Fibroblast of mammary gland (primary cell): ENCODE data around the gene GNB5.

Source experiments
- DNase-seq: peaks from one replicate; pipeline ENCODE4 v3.0.0-alpha.2; 2010; ENCODE audit warnings: low read depth
- H3K4me3 ChIP-seq: 2 replicates; pipeline ENCODE4 v1.5.1; 2011; ENCODE audit warnings: low read depth, mild to moderate bottlenecking, low read length, moderate library complexity; ENCODE audit not compliant: control insufficient read depth
- CTCF ChIP-seq: conservative IDR thresholded peaks from 2 replicates; pipeline ENCODE4 v1.5.1; 2011; ENCODE audit warnings: low read depth, low read length, inconsistent platforms; ENCODE audit not compliant: control insufficient read depth, insufficient read depth

The GNB5 gene

GRCh38 chr15:52232327-52232726 lies 41.1 kb upstream of the GNB5 start:
- H3K4me3 ChIP-seq, result no peak overlapping the region
- no peak for TF ChIP-seq CTCF
- no peak for DNase-seq

DNA sequence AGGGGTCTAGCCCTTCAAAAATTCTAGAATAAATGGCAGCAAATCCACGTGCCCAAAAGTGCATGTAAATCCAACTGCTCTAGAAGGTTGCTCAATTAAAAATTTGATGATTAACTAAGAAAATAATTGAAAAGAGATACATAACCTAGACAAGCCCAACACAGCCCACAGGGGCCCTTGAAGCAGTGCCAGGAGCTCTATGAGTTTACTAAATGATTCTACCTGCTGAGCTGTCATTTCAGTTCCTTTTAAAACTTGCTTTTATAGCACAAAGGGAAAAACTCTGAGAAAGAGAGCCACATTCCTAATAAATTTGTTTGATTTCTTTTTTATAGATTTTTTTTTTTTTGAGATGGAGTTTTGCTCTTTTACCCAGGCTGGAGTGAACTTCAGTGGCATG lies 38.9 kb upstream of the GNB5 start:
- no peak for TF ChIP-seq CTCF
- DNase-seq, result no peak
- H3K4me3 ChIP-seq, result no peak overlapping the region

GRCh38 chr15:52228921-52229320 lies 37.7 kb upstream of the GNB5 start:
- TF ChIP-seq CTCF, result no peak
- no peak overlapping the region for H3K4me3 ChIP-seq
- DNase-seq, result no peak

- TF ChIP-seq CTCF, result peak; percentile 90
- no peak overlapping the region for H3K4me3 ChIP-seq
- peak; percentile 89 for DNase-seq
Observed at GRCh38 chr15:52227456-52227855, 36.3 kb upstream of the GNB5 start.

DNA sequence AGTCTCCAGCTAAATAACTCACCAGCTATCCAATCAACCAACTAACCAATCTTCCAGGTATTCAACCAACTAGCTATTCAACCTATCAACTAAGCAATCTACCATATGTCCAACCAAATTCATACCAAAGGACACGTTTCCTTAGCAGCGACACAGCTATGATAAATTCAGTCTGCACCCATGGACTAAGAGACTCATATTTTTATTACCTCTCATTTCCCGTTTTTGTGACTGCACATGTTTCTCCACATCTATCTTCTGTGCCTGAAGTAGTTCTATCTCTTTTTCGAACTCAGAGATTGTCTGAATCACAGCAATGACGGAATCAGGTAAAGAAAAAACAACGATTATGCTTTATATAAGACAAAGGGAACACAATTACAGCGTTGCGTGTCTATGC lies 34.0 kb upstream of the GNB5 start:
- TF ChIP-seq CTCF, result no peak
- no peak overlapping the region for H3K4me3 ChIP-seq
- DNase-seq, result no peak

DNA sequence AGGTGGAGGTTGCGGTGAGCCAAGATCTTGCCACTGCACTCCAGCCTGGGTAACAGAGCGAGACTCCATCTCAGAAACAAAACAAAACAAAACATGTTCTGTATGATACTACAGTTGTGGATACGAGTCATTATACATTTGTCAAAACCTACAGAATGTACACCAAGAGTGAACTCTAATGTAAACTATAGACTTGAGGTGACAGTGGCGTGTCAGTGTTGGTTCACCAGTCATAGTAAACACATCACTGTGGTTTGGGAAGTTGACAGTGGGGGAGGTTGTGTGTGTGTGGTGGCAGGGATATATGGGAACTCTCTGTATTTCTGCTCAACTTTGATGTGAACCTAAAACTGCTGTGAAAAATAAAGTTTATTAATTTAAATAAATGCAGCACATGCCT lies 33.0 kb upstream of the GNB5 start:
- no peak overlapping the region for H3K4me3 ChIP-seq
- DNase-seq, result peak; percentile 18
- TF ChIP-seq CTCF, result no peak

- no peak overlapping the region for H3K4me3 ChIP-seq
- DNase-seq, result no peak
Observed at GRCh38 chr15:52221730-52222129, 30.5 kb upstream of the GNB5 start.

More at GRCh38 chr15:52221730-52222129, 30.5 kb upstream of the GNB5 start:
- TF ChIP-seq CTCF, result no peak
